HG03558 (cell line): Measurements from ENCODE around the gene CYP3A5.
"Not testable (repeated sequence)": the region's sequence is repeated elsewhere in the genome, so short reads cannot be mapped to it uniquely, and the experiment has no call there.

Experiments used
- ATAC-seq: cut with Tn5 transposase; IDR thresholded peaks from one replicate; pipeline ENCODE4 v1.9.1; 2021; ENCODE audit warnings: moderate number of reproducible peaks; ENCODE audit not compliant: unreplicated experiment; ENCODE audit errors: extremely low read depth

The CYP3A5 gene

DNA sequence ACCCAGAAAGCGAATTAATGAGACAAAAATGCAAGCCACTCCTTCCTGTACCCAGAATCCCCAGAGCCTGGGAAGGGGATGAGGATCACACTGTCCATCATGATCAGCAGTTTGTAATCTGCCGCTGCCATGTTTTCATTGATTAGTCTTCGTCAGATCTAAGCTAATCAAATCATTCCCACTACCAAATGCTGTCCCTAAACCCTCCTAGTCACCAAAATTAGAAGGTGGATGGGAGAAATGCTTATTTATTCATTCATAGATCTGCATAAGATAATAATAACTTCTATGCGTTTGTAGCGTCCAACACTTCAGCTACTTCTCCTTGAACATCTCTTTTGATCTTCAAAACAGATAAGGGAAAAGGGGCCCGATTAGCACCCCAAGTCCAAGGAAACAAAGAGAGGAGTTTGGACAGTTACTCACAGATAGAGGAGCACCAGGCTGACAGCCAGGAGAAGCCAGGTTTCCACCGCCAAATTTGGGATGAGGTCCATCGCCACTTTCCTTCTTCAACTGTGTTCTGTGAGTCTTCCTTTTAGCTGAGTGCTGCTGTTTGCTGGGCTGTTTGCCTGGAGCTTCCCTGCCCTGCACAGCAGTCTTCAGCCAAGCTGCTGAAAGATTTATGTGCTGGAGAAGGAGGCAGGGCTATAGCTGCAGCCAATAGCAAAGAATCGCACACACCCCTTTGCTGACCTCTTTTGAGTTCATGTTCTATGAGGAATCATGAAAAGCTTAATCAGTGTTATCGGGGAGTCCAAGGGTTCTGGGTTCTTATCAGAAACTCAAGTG is at the start of gene CYP3A5:
CYP3A5 (minus strand) TSS at position 597 of the 792 bp plus-strand sequence; CDS start at position 497, 100 bp downstream.
- no peak for ATAC-seq

GRCh38 chr7:99728615-99729014 is 48.8 kb upstream of the CYP3A5 start:
- ATAC-seq: no peak

GRCh38 chr7:99723201-99723600 is 43.4 kb upstream of the CYP3A5 start:
- ATAC-seq: not testable (repeated sequence)

- ATAC-seq: no peak
These were observed 41.2 kb upstream of the CYP3A5 start for GRCh38 chr7:99720800-99721595.

DNA sequence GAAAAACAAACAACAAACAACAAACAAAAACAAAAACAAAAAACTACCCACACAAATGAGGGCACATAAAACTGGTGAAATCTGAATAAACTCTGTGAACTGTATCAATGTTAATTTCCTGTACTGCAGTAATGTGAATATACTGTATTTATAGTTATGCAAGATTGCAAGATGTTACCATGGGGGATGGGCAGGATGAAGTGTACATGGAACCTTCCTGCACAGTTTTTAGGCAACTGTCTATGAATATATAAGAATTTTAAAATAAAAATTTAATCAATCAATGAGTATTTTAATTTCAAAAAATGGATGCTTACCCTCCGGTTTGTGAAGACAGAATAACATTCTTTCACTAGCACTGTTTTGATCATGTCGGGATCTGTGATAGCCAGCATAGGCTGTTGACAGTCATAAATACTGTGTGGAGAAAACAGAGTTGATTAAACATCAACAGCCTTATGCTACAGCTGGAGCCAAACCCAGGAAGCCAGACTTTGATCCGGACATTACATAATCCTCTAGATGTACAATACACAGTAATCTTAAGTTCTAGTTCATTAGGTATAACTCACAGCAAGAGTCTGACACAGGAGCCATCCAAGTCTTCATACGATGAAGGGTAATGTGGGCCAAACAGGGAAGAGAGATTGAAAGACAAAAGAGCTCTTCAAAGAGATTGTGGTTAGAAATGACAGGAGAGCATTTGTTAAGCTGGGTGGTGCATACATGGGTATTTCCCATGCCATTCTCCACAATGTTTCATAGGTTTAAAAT is 40.4 kb upstream of the CYP3A5 start:
- ATAC-seq: no peak

GRCh38 chr7:99713995-99714570 is 34.3 kb upstream of the CYP3A5 start:
- no peak for ATAC-seq

- ATAC-seq: no peak
These were observed 30.2 kb upstream of the CYP3A5 start for GRCh38 chr7:99709838-99710578.

- ATAC-seq: no peak
These were observed 29.5 kb upstream of the CYP3A5 start for GRCh38 chr7:99709260-99709659.

DNA sequence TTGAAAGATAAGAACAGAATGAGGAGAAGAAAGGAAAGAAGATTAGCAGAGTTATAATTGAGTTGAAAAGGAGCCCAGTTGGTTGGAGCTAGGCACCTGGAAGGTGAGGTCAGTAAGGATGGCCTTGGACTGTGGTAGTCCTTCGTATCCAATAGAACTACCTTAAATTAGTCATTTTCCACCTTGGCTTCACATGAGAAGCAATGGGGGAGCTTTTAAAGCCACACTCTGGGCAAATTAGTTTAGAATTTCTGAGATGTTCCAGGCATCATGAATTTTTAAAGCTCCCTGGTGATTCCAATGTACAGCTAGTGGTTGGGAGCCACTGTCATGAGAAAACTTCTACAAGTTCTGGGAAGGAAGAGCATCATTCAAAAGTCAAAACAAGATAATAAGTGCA is 27.3 kb upstream of the CYP3A5 start:
- ATAC-seq: no peak

- no peak for ATAC-seq
These were observed 20.1 kb upstream of the CYP3A5 start for GRCh38 chr7:99699946-99700345.

GRCh38 chr7:99698867-99699730 is 19.3 kb upstream of the CYP3A5 start:
- ATAC-seq: not testable (repeated sequence)

DNA sequence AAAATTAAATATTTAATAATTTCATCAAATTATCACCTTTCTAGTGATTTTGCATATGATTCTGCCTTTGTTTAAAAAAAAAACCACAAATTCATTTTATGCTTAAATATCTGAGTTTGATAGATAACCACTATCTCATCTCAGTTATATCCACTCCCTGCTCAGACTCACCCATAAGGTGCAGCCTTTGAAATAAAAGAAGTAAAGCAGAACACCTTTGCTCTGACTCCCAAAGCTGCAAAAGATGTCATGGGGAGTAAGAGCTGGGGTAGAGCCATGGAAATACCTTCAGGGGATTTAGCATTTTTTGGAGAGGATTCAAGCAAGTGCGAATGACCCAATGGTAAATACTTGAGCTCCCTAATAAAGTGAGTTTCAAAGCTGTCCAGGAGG is 15.1 kb upstream of the CYP3A5 start:
- ATAC-seq: no peak

GRCh38 chr7:99694201-99694911 is 14.6 kb upstream of the CYP3A5 start:
- no peak for ATAC-seq

DNA sequence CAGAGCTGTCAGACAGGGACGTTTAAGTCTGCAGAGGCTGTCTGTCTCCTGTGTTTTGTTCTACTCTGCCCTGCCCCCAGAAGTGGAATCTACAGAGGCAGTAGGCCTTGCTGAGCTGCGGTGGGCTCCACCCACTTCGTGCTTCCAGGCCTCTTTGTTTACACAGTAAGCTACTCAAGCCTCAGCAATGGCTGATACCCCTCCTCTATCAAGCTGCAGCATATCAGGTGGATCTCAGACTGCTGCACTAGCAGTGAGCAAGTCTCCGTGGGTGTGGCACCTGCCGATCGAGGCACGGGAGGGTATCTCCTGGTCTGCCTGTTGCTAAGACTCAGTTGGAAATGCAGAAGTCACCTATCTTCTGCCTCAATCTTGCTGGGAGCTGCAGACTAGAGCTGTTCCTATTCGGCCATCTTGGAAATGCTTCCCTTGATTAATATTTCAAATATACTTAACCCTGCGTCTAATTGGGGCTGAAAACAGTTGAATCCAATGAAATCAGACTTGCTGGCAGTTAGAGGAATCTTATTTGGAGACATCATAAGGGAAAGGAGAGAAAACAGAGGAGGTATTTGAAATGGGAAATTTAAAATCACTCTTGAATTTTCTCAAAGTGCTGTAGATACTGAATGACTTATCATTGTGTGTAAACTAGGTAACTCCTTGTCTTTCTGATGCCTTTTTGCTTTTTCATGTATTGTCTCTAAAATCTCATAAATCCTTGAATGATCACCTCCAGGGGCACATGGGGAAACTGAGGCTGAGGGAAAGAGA is 13.8 kb upstream of the CYP3A5 start:
- no peak for ATAC-seq

GRCh38 chr7:99693100-99693426 is 13.3 kb upstream of the CYP3A5 start:
- ATAC-seq: no peak

DNA sequence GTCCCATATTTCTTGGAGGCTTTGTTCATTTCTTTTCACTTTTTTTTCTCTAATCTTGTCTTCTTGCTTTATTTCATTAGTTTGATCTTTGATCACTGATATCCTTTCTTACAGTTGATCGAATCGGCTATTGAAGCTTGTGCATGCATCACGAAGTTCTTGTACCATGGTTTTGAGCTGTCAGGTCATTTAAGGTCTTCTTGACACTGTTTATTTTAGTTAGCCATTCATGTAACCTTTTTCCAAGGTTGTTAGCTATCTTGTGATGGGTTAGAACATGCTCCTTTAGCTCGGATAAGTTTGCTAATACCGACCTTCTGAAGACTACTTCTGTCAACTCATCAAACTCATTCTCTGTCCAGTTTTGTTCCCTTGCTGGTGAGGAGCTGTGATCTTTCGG is 12.8 kb upstream of the CYP3A5 start:
- ATAC-seq: not testable (repeated sequence)

GRCh38 chr7:99691658-99692057 is 11.9 kb upstream of the CYP3A5 start:
- not testable (repeated sequence) for ATAC-seq

DNA sequence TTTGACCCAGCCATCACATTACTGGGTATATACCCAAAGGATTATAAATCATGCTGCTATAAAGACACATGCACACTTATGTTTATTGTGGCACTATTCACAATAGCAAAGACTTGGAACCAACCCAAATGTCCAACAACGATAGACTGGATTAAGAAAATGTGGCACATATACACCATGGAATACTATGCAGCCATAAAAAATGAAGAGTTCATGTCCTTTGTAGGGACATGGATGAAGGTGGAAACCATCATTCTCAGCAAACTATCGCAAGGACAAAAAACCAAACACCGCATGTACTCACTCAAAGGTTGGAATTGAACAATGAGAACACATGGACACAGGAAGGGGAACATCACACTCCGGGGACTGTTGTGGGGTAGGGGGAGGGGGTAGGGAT is 11.1 kb upstream of the CYP3A5 start:
- not testable (repeated sequence) for ATAC-seq
